NCI-H226 (cell line): ENCODE results near the gene AKAP8L.

Experiments used
- DNase-seq: peaks from one replicate; pipeline ENCODE4 v3.0.0-alpha.2; 2015

The AKAP8L gene

DNA sequence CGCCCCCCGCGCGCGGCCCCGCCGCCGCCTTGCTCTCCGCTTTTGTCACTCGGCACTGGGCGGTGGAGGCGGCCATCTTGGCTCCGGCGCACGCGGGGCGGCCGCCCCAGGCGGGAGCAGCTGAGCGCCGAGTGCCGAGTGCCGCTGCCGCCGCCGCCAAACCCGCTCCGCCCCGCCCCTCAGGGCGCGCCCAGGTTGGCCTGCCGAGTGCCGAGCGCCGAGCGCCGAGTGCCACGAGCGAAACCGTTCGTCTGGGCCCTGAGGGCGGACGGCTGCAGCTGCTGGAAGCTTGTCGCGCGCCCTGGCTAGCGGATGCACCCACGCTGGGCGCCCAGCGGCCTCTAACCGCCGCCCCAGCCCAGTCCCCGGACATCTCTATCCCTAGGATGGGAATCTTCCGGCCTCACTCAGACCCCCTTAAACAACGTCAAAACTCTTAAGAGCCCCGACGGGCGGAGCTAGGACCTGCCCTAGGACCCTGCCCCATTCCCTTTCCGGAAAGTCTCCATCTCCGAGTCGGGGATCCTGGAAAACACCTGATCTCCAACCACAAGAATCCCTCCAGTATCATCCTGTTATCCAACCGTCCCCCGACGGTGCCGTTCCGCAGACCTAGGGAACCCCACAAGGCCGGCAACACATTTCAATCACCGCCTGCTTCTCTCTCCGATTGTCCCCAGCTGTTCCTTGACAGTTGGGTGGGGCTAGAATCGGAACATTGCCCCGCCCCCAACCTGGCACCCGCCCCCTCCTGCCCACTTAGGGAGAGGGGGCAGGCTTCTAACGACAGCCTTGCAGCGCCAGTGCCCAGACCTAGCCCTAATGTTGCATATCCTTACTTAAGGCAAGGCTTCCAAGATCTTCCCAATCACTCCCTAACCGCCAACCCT is 14.1 kb upstream of the AKAP8L start:
- peak; percentile 92 for DNase-seq

DNA sequence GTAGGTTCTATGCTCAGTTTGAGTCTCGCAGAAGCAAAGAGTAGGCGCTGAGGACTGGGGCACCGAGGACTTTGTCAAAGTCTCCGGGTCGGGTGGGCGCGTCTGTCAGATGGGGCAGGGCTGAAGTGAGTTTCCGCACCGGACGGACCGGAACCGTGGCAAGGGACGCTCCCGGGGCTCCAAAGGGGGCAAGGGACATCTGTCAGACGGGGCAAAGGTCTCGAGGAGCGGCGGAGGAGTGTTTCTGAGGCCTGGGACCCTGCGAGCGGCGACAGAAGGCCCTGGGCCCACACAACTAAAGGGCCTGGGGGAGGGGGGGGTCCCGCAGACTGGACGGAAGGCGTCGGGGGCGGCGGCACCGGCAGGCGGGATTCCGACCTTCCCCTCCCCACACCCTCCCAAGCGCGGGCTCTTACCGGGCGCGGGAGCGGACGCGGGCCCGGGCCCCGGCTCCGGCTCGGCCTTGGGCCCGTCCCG is 13.3 kb upstream of the AKAP8L start:
- DNase-seq: no peak

DNA sequence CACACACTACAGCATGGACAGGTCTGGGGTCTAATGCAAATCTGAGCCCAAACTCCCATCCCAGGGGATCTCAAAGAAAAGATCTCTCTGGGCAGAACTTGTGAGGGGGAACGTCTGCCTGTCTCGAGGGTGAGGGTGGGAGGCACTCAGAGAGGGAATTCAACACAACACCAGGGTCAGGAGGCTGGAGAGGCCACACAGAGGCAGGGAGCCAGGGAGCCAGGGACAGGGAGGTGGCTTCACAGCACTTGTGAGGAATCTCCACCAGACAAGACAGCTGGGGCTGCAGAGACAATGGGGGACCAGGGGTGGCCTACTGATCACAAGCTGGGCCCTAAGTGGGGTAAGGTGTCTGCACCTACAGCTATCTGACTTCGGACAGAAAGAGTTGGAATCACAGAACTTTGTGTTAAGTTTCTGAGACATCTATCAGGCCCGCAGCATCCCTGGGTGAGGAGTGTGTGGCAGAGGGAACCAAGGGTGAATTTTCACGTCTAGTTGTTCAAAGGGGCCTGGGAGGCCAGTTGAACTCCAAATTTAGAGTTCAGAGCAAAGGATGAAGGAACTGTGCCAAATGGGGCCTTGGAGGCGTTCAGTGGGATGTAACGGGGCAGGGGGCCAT is 12.7 kb upstream of the AKAP8L start:
- no peak for DNase-seq

DNA sequence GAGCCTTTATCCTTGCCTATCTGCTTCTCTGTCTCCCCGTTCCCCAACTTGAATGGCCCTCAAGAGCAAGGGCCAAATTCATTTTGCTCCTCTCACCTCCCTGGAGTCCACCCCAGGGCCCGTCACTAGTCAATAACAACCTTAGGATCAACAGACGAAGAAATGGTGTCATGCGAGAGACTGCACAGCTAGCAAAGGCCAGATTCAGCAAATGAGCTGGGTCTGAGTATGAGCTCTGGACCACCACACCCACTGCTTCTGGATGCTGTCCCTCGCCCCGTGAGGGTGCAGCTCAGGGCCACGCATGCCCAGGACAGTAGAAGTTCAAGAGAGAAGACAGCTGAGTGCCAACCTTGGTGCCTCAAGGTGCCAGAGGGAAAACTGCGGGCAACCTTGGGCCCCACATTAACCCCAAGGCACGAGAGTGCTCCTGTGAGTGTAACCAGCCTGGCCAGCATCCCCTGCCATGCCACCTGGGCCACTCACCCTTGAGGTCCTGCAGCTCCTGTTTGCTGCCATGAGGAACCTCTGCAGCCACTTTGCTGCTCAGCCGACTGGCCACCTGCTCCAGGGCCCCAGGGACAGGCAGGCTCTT is 11.8 kb upstream of the AKAP8L start:
- DNase-seq: no peak

DNA sequence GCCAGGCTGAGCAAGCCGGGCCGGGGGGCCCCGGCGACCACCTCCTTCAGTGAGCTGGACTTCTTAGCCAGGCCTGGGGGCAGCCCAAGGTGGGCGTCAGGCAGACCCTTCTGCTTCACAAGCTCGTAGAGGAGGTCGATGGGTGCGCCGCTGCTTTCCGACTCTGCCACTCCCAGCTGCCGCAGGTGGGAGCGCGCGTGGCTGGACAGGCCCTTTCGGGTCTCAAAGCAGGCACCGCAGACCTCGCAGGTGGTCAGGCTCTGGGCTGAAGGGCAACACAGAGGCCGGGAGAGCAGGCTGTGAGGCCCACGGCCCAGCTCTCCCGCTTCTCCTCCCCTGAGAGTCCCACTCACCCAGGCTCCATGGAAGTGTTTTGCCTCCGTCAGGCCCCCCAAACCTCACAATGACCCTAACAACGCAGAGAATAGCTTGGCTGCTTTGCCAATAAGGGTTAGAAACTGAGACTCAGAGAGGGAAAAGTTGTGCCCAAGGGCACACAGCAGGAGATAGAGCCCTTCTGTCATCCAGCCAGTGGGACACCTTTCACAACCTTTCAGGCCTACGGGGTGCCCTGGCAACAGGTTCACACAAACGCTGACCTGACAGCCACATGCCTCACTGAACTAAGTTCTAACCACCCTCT is 11.2 kb upstream of the AKAP8L start:
- no peak for DNase-seq

DNA sequence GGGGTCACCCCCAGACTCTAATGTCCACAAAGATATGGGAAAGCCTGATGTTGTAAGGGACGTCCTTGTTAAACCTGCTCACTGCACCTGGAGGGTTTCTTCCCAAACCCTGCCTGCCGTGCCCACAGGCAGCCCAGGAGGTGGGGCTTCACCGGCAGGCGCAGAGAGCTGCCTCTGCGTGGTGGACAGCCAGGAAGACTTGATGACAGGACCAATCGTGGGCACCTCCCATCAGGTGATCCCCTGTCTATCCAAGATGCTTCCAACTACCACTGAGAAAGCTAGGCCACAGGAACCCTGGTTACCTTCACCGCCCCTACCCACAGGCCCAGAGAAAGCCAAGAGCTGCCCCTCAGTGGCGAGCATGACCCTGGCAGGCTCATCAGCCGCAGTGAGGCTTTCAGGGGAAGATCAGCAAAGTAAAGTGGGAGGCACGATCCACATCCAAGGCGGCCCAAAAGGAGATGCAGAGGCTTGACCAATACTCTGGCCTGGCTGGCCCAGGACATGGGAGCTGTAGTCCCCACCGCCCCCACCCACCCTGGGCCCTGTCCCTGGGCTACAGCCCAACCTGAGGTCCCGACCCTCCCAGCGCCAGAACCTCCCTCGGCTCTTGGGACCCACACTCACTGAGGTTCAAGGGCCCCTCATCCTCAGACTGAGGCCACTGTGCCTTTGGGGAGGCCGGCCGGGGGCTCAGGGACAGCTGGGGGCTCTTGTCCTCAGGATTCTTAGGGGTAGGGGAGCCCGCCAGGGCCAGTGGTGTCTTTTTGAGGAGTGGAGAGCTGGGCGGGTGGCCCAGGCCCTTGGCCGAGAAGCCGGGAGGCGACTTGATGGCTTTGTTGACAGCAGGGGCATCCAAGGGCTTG is 10.4 kb upstream of the AKAP8L start:
- no peak for DNase-seq

DNA sequence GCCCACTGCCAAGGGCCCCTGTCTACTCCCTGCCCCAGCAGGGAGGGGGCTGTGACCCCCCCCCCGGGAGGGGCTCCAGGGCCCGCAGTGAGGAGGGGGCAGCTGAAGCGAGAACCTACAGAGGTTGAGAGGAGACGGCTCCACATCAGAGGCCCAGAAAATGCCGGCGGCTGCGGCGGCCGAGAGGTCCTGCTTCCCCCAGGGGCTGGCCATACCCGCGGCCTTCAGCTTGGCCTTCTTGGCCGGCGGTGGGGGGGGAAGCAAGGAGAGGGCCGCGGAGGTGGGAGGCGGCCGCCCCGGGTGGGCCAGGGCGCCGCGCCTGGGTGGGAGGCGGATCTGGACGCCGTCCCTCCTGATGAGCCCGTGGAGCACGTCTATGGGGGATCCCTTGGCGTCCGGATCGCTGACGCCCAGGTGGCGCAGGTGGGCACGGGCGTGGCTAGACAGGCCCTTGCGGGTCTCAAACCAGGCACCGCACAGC is 9.2 kb upstream of the AKAP8L start:
- no peak for DNase-seq

DNA sequence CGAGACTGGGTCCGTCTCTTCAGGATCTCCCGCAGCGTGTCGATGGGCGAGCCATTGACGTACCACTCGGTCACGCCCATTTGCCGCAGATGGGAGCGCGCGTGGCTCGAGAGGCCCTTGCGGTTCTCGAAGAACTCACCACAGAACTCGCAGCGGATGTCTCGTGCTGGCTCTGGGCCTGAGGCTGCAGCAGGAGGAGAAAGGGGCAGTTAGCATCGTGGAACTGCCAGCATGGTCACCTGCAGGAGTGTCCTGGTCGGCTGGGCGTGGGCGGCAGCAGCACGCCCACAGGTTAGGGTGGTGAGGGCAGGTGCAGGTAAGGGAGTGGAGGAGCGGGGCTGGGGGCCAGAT is 8.5 kb upstream of the AKAP8L start:
- DNase-seq: no peak

DNA sequence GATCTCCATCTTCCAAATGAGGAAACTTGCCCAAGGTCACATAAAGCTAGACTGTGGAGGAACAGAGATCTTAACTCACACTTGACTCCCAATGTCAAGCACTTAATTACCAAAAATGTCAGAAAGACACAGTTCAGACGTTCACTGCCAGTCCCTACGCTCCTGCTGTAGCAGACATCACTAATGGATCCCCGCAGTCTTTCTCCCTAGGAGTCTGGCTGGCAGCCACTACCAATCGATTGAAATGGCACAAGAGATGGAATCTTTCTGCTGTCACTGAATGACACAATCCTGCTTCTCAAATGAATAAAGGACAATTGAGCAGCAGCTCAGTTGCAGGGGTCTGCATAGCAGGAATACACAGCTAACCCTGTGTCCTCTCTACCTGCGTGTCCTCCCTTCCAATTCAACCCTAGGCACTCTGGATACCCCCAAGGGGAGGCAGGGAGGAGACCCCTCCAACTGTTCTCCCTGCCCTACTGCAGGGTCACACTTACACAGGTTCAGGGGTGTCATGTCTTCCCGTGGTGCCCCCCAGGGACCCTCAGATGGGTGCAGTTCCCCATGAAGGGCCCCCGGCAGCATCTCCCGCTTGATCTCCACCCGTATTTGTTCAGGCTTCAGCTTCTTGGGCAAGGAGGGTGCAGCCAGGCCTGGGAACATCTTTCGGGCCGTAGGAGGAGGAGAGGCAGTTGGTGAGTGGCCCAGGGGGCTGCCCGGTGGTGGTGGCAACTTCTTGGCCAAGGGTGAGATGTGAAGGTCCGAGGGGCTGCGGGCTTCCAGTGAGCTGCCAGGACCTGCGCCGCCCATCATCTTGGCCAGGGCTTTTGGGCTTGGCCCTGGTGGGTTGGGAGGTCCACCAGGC is 7.9 kb upstream of the AKAP8L start:
- DNase-seq: no peak

DNA sequence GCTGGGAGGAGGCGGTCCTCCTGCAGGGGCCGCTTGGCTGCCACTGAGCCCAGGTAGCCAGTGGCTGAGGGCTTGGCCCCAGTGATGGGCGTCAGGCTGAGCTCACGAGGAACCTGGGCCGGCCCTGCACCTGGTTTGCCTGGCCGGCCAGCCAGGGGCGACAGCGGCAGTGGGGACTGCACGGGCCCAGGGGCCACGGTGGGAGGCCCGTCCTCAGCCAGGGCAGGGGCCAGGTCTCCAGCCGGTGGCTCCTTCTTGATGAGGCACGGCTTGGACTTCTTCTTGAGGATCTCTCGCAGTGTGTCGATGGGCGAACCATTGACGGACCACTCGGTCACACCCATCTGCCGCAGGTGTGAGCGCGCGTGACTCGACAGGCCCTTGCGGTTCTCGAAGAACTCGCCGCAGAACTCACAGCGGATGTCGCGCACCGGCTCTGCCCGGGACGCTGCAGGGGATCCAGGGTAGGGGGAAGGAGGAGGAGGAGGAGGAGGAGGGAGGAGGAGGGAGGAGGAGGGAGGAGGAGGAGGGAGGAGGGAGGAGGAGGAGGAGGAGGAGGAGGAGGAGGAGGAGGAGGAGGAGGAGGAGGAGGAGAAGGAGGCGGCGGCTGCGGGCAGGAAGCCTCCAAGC is 6.6 kb upstream of the AKAP8L start:
- no peak for DNase-seq

DNA sequence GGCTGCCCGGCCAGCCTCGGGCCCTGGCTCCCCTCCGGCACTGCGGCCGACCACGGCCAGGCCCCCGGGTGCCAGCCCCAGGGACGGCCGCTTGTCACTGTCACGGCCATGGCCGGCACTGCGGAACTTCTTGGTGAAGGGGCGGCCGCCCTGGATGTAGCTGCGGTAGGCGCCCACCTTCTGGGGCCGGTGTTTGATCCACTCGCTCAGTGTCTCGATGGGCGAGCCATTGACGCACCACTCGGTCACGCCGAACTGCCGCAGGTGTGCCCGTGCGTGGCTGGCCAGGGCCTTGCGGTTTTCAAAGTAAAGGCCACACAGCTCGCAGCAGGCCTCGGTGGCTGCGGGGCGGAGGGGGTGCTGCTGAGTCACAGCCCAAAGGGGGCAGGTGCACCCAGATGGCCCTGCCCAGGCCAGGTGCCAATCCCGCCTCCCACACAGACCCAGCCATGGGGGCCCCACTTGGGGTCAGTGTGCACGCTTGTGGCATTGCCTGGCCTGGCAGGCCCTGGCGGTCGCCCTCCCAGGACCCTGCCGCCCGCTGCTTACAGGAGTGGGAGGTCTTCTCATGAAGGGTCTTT is 6.0 kb upstream of the AKAP8L start:
- DNase-seq: no peak

DNA sequence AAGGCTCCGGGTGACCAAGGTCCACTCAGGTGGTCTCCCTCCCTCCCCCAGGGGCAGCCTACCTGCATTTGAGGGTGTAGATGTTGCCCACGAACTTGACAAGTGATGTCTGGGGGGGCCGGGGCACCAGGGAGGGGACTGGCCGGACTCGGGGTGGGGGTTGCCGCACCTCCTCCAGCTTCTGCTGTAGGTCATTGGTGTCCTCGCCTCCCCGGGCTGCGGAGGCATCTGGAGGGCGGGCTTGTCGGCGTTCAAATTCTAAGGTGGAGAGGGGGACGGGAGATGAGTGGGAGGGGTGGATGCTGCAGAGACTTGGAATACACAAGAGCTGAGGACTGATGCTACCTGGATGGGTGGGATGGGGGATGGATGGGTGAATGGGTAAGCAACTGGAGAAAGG is 5.3 kb upstream of the AKAP8L start:
- no peak for DNase-seq

DNA sequence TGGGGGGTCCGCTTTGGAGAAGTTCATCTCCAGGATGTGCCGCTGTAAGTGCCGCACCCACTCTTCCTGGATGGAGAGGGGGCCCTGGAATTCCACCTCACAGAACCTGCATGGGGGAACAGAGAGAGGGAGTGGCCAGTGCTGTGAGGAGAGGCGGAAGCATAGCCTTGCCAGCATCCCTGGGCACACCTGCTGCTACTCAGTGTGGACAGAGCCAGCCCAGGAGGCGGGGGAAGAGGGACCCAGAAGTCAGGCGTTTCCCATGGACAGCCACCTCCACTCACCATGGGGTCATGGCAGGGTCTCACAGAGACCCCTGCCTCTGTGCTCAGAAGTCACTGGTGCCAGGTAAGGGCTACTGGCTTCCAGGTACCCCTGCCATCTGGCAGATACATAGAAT is 4.3 kb upstream of the AKAP8L start:
- DNase-seq: no peak

DNA sequence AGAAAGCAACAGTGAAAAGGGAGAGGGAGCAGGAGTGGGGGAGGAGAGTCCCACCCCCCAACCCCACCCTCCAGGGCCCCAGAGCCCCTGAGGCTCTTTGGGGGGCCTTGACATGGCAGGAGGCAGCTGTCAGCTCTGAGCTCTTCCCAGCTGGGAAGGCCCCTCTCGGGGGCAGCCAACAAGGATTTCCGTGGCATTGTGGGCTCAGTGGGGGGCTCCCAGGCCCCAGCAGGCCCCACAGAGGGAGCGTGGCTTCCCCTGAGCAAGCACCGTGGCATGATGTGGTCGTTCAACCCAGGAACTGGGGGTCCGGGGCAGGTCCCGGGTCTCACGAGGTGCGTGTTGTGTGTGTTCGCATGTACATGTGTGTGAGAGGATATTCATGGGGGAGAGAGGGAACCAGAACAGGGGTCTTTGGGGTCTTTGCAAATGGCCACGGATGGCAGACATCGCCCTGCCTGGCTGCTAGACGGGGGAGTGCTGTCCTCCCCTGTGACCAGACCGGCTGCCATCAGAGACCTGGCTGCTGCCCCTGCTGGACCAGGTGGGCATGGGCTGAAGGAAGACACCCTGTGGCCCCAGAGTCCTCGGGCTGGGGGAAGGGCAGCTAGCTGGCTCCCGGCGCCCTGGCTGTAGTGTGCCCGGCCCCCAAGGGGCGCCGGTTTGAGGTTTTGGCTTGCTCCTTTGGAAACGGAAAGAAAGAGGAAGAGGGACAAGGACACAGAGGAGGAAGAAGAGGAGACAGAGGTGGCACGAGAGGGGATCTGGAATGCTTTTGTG is 3.7 kb upstream of the AKAP8L start:
- DNase-seq: no peak

DNA sequence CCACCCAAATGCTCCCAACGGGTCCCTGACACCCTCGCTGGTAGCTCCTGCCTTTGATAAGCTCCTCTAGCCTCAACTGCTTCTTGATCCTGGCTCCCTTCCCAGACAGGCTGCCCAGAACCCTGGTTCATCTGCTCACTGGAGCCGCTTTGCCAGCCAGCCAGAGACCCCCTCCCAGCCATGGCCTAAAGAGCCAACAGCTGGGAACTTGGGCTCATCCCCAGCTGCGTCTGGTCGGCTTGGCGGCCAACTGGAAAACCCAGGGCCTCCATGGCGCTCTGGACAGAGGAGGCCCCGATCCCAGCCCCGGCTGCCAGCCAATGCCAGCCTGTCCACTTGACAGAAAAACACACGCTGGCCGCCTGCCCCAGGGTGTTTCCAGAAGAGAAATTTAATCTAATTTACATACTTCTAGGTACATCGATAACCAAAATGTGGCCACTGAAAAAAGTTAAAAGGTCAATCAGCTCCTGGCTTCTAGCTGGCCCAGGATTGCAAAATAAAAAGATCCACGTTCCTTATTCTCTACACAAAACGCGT is 3.0 kb upstream of the AKAP8L start:
- no peak for DNase-seq

DNA sequence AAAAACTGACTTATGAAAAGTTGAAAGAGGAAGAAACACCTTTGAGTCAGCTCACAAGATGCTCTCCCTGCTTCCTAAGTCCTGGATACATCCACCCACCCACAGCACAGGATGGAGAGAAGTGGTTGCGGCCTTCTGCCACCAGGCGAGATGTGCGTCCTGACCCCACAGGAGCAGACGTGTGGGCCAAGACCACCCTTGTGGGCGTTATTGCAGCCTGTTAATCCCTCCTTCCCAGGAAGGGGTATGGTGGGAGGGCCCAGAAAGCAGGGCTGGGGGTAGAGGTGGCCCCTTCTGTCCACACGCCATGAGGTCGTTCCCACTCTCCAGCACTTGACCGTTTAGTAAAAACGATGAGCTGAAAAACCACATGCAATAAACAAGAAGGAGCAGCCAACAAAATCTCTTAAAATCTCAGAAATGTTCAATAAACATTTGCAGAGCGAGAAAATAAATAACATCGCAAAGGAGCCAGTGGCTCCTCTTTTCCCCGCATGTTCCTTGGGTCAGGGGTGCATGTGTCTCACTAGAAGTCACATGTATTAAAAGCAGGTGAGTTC is 2.4 kb upstream of the AKAP8L start:
- no peak for DNase-seq

DNA sequence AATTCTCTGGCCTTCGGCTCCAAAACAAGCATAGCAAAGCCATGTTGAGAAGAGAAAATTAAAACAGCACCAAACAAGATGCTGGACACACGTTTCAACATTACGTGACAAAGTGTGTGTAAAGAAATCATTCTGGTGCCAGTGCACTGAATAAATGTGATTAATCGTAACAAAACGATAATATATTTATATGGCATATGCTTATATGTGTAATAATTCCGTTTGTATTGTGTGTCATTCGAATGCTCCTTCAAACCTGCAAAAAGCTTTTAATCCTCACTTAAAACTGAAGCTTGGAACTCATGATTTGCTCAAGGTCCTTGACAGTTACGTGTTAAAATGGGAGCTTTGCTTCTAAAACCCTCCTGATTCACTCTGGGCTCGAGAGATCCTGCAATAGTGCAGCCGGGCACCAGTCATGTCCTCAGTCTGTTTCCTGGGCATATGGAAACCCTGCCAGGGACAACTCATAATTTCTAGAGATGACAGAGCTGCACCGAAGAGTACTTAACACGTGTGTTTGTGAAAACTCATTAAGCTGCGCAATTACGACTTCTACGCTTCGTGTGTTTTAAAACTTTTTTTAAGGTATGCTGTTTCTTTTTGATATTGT is 731 bp upstream of the AKAP8L start:
- no peak for DNase-seq

DNA sequence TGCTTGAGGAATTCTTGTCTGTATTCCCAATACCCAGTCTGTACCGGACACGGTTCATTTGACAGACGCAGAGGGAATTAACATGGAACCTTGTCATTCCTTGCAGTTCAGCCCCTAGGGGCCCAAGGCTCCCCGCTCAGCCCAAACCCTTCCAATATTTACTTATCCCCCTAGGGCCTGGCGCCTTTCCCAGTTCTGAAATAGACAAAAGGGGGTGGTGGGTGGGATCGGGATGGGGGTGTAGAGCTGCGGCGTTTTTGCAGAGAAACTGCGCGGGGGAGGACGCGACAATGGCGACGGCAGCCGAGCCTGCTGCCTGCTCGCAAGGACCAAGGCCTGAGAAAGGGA is 583 bp downstream of the AKAP8L start:
- no peak for DNase-seq

DNA sequence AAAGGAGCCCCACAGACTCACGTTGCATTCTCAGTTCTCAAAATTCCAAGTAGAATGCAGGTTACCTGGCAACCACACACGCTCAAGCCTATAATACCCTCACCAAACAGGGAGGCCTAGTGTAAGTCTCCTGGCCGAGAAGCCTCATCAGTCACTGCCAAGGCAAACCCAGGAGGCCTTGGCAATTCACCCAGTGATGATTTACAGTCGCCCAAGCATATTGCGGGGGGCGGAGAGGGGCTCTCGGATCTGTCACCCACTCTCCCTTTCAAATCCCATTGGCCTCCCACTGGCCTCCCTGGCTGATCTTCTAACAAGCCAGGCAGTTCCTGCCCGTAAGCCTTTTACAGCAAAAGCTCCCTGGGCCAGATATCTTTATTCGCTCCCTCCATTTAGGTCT is 1.1 kb downstream of the AKAP8L start:
- peak; percentile 7 for DNase-seq
